Hematopoietic multipotent progenitor cell treated with erythropoietin and hydrocortisone succinate and interleukin-3 and kit ligand, for 15 days (in vitro differentiated cells): ENCODE data around the gene SLX4IP.
"Not testable (repeated sequence)": the region's sequence is repeated elsewhere in the genome, so short reads cannot be mapped to it uniquely, and the experiment has no call there.

Source experiments
- DNase-seq: peaks from one replicate; pipeline ENCODE4 v3.0.0-alpha.2; 2015; ENCODE audit warnings: low spot score

Gene SLX4IP

DNA sequence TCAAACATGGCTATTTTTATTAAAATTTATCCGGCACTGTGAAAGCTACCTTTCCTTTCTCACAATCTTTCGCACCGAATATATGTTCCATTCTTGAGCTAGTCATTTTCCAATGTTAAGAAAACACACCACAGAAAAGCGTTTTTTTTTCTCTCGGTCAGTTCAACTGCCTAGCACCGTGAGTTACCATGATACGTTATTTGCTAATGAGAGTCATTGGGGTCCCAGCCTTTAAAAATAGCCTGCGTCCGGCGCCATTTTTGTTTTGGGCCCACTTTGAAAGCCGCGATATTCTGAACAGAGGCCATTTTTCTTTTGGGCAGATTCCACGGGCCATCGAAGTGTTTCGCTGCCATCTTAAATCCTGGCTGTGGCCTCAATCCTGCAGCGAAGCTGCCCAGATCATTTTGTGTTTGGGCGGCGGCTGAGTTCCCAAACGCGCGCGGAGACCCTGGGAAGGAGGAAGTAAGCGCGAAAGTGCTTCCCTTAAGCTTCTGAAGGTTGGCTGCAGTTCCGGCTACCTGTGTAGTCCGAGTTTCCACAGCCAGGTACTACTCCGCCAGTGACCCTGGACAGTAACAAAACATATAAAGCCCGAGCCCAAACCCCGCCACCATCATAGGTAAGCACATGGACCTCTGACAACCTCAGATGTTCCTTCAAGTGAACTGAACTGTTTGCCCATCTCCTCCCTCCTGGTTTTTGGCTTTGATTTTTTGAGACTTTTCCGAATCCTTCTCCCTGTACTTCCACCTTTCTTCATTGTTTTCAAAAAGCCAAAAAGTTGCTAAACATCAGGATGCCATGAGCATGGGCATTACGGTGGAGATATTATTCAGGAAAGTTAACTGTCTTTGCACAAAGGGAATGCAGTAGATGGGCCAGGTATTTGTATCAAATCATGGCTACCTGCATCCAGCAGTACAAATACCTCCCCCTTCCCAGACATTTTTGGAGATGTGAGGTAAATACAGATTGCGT lies at the start of gene SLX4IP:
Gene SLX4IP (plus strand): TSS at position 474 of the 981 bp plus-strand sequence. CDS start 22,900 bp downstream, outside the sequence.
- peak; percentile 89 for DNase-seq

DNA sequence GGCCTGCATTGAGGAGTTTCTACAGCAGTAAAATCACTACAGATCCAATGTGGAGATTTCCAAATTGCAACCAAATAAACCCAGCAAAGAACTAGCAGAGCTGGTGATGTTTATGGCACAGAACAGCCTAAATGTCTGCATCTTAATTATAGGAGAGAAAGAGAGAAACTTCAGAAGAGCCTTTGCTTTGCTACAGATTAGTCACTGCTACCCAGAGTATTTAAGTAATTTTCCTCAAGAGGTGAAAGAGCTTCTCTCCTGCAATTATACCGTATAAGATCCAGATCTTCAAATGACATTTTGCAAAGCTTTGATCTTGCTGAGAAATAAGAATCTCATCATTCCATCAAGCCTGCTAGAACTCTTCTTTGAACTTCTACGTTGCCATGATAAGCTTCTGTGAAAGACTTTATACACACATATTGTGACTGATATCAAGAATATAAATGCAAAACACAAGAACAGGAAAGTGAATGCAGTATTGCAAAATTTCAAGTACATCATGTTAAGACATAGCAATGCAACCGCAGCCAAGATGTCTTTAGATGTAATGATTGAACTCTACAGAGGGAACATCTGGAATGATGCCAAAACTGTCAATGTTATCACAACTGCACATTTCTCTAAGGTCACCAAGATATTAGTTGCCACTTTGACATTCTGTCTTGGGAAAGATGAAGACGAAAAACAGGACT lies 49.1 kb upstream of the SLX4IP start:
- DNase-seq = no peak

DNA sequence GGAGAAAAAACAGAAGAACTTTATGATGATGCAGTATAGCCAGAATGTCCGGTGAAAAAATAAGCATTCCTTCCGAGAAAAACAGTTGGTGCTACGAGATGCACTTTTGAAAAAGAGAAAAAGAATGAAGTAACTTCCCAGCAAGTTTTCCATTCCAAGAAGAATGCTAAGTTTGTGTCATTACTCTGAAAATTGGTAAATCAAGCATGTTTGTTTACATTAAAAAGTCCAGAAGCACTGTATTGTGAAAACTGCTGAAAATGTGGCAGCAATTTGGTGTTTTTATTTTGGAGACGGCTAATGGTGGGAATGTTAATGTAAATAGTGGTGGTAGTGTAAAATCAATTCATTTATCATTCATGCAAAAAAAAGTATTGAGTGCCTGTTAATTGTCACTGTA lies 47.4 kb upstream of the SLX4IP start:
- DNase-seq = no peak

DNA sequence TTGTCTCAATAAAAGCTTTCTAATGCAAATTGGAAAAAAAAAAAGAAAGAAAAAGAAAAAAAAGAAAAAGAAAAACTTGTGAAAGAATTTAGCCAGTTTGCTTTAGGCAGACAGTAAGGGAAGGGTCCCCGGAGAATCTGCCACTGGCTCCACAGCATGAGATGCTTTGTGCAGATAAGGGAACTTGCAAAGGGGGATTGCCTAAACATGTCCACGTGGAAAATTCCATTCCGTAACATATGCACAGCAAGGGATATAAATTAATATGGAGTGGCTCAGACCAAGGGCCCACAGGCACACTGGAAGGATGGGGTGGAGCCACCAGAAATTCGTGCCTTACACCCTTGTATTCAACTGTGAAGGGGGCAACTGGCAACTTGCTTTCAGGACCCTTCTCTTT lies 46.5 kb upstream of the SLX4IP start:
- no peak for DNase-seq

DNA sequence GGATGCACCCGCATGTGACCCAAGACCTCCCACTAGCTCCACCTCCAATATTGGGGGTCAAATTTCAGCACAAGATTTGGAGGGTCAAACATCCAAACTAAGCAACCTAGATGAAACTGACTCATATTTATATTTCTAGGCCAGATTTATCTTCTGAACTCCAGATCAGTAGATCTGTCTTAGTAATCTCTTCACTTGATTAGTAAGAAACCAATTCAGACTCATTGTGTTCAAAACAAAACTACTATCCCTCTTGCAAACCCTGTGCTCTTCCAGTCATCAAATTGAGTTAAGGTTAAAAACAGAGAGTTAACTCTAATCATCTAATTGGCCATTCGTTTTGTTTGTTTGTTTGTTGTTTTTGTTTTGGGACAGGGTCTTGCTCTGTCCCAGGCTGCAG lies 44.4 kb upstream of the SLX4IP start:
- no peak for DNase-seq

DNA sequence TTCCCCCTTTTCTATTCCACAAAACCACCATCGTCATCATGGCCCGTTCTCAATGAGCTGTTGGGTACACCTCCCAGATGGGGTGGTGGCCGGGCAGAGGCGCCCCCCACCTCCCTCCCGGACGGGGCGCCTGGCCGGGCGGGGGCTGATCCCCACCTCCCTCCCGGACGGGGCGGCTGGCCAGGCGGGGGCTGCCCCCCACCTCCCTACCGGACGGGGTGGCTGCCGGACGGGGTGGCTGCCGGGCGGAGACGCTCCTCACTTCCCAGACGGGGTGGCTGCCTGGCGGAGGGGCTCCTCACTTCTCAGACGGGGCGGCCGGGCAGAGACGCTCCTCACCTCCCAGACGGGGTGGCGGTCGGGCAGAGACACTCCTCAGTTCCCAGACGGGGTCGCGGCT lies 40.4 kb upstream of the SLX4IP start:
- DNase-seq = not testable (repeated sequence)

GRCh38 chr20:10398834-10399369 lies 36.2 kb upstream of the SLX4IP start:
- DNase-seq = no peak

- no peak for DNase-seq
Measured at GRCh38 chr20:10402938-10403608, 32.0 kb upstream of the SLX4IP start.

- DNase-seq = no peak
Measured at GRCh38 chr20:10404023-10404628, 31.0 kb upstream of the SLX4IP start.

DNA sequence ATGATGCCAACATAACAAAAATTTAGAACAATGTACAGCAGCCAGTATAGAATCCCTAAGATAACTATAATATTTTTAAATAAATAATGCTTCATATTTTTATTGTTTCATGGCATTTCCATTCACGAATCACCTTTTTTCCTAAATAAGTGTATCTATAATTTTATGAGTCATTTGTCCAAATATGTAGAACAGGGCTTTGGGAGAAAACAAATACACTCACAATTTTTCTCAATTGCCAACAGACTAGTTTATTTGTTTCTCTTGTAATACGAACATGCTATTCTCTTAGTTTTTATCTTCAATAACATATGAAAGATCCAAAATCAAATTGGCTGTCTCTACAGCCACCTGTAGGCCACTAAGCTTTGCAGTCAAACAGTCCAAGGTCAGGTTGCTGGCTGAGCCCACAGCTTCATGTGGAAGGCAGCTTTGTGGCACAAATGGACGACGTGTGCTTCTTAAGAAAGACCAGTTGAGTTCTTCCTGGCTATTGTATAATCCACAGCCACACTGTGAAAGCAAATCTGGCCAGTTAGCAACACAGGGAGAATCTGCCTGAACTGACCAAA lies 30.1 kb upstream of the SLX4IP start:
- no peak for DNase-seq

GRCh38 chr20:10408108-10408813 lies 26.8 kb upstream of the SLX4IP start:
- DNase-seq = no peak

- no peak for DNase-seq
Measured at GRCh38 chr20:10411673-10412072, 23.4 kb upstream of the SLX4IP start.

GRCh38 chr20:10412591-10413408 lies 22.3 kb upstream of the SLX4IP start:
- DNase-seq = no peak

GRCh38 chr20:10415013-10415650 lies 20.0 kb upstream of the SLX4IP start:
- no peak for DNase-seq

GRCh38 chr20:10417218-10417617 lies 17.9 kb upstream of the SLX4IP start:
- not testable (repeated sequence) for DNase-seq

DNA sequence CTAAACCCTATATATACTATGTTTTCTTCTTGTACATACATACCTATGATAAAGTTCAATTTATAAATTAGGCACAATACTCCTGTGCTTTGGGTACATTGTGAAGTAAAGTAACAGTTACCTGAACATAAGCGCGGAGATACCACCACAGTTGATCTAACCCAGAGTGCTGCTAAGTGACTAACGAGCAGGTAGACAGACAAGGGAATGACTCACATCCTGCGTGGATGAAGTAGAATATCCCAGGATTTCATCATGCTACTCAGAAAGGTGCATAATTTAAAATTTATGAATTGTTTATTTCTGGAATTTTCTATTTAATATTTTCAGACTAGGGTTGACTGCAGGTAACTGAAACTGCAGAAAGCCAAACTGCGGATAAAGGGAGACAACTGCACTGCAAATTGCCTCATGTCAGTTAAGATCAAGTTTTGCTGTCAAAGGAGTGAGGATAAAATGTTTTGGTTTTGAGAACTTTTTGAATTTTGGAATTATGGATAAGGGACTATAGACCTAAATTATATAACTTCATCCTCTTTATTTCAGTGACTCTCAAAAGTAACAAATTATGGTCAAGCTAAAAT lies 15.5 kb upstream of the SLX4IP start:
- no peak for DNase-seq

DNA sequence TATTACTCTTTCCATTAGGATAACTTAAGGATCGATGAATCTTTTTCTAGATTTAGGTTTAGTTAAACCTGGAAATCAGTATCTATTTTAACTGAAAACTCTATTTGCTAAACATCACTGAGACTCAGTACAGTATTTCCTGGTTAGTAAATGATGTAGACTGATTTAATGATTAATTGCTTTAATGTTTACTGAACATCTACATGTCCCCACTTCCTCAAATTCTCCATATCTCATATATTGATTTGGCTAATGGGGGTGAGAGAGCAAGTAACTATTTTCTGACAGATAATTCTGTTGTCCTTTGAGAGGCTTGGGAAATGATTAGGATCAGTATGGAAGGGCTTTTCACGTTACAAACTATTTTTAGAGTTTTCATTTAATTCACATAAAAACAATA lies 11.4 kb upstream of the SLX4IP start:
- no peak for DNase-seq

GRCh38 chr20:10427060-10427692 lies 7.9 kb upstream of the SLX4IP start:
- peak; percentile 57 for DNase-seq

DNA sequence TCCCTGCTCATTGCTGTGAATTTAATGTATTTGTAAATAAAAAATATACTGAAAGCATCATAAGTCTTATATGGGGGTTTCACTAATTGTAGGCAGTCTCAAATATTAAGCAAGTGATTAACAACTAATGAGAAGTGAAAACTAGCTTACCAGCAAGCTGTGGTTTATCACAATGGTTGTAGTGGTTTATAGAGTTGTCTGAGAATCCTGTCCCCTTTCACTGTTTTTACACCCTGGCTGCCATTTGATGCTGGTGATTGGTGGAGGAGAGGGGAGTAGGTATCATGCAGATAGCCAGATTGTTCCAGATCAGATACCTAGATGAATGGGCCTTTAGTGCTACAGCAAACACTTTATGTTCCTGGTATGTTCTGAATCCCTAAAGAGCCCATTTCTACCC lies 7.1 kb upstream of the SLX4IP start:
- DNase-seq = no peak
